Caco-2 (cell line): ENCODE measurements around the gene MAGI1. TPM values are rescaled to one million over a fixed set of nuclear protein-coding genes. Genes with fewer than 3 reads are reported as not detected.

Experiments
- BruUV-seq: library from RNA; stranded (reverse); fragments of 400-500 nt; replicated peaks from 2 replicates; lab custom pipeline; 2021; lab: Mats Ljungman, UMichigan
- CTCF ChIA-PET: fragments of 300-600 bp; sonication (Branson Sonifier 250); formaldehyde crosslinking; loops from one replicate; lab custom pipeline; 2022; ENCODE audit warnings: antibody characterized with exemption; lab: Charles Lee
- POLR2A ChIA-PET: fragments of 300-600 bp; sonication (Branson Sonifier 250); formaldehyde crosslinking; loops from one replicate; lab custom pipeline; 2022; ENCODE audit warnings: antibody characterized with exemption; lab: Charles Lee
- DNase-seq, 2 experiments: peaks; one replicate each; pipeline versions ENCODE4 v3.0.0 to v3.0.0-alpha.2; 2020 to 2022
- H3K27me3 ChIP-seq: replicated peaks from 2 replicates; pipeline ENCODE4 v1.6.0; 2011; ENCODE audit warnings: low read length; ENCODE audit not compliant: control insufficient read depth, insufficient read depth
- H3K36me3 ChIP-seq: 2 replicates; pipeline ENCODE4 v1.5.1; 2011; ENCODE audit warnings: low read length; ENCODE audit not compliant: control insufficient read depth, insufficient read depth
- H3K4me1 ChIP-seq: fragments of 250-450 bp; sonication (Bioruptor Pico); 2 replicates; pipeline ENCODE4 v1.5.1; 2020; ENCODE audit warnings: mild to moderate bottlenecking
- H3K4me3 ChIP-seq: 2 replicates; pipeline ENCODE4 v1.5.1; 2011; ENCODE audit warnings: low read depth, mild to moderate bottlenecking, control low read depth, low read length
- H3K9me3 ChIP-seq: fragments of 250-450 bp; sonication (Bioruptor Pico); 2 replicates; pipeline ENCODE4 v1.5.1; 2020; ENCODE audit warnings: mild to moderate bottlenecking, moderate library complexity
- H3K27ac Mint-ChIP-seq: one replicate; pipeline ENCODE4 v1.8.0; 2022; ENCODE audit warnings: mixed read lengths; ENCODE audit not compliant: unreplicated experiment
- H3K27me3 Mint-ChIP-seq: one replicate; pipeline ENCODE4 v1.8.0; 2022; ENCODE audit warnings: mixed read lengths; ENCODE audit not compliant: insufficient read depth, unreplicated experiment
- H3K36me3 Mint-ChIP-seq: one replicate; pipeline ENCODE4 v1.8.0; 2022; ENCODE audit warnings: mild to moderate bottlenecking, mixed read lengths; ENCODE audit not compliant: insufficient read depth, unreplicated experiment
- H3K4me1 Mint-ChIP-seq: one replicate; pipeline ENCODE4 v1.8.0; 2022; ENCODE audit warnings: low read depth, mixed read lengths; ENCODE audit not compliant: unreplicated experiment
- H3K4me3 Mint-ChIP-seq: one replicate; pipeline ENCODE4 v1.8.0; 2022; ENCODE audit warnings: mild to moderate bottlenecking, moderate library complexity, mixed read lengths; ENCODE audit not compliant: unreplicated experiment
- H3K9me3 Mint-ChIP-seq: one replicate; pipeline ENCODE4 v1.8.0; 2022; ENCODE audit warnings: mixed read lengths; ENCODE audit not compliant: unreplicated experiment
- CTCF ChIP-seq, 2 experiments: fragments of 200-600 bp in 1 of 2; IDR thresholded peaks; 1 replicate in 1 of 2; 2 replicates in 1 of 2; pipeline versions ENCODE4 v1.5.1 to v1.8.0; 2011 to 2022; ENCODE audit warnings: antibody characterized with exemption in 1 of 2, control low read depth in 1 of 2, inconsistent platforms in 1 of 2, low read depth in 1 of 2, low read length in 1 of 2, mild to moderate bottlenecking in 1 of 2, moderate library complexity in 1 of 2; ENCODE audit not compliant: insufficient read depth in 1 of 2, severe bottlenecking in 1 of 2, unreplicated experiment in 1 of 2
- intact Hi-C: fragments of 100-400 bp; cut with micrococcal nuclease; formaldehyde crosslinking; loops from one replicate; pipeline ENCODE4 v1.10.0; 2022; ENCODE audit not compliant: unreplicated experiment
- total RNA-seq: library from RNA; stranded (reverse); gene quantifications from 2 replicates; pipeline ENCODE4 v1.2.3, GENCODE V29; 2022

The MAGI1 gene
- total RNA-seq, 1 experiment from 2014 or later: 64.9 TPM

GRCh38 chr3:65936908-65937638 is 101.6 kb downstream of the MAGI1 start:
- intact Hi-C loops: no loop called here
- H3K4me3 Mint-ChIP-seq: no peak overlapping the region
- H3K27me3 Mint-ChIP-seq: no peaks in the 10 kb centered on the region
- no TSS peak for BruUV-seq
- peaks cover 19% of the 10 kb centered on the region for H3K4me1 Mint-ChIP-seq
- H3K27me3 ChIP-seq: no peaks in the 10 kb centered on the region
- no peak for DNase-seq
- no peaks in the 10 kb centered on the region for H3K9me3 Mint-ChIP-seq
- no peak overlapping the region for H3K4me3 ChIP-seq
- H3K36me3 ChIP-seq: no peaks in the 10 kb centered on the region
- ChIA-PET POLR2A (no interaction called here), CTCF (interaction anchor here (1.3 kb wide), 1 partner anchor 13 kb away, joined by 3 read pairs; no protein-coding TSS in a partner anchor)
- no peak for TF ChIP-seq CTCF (IDR thresholded peaks at IDR 0.05; ENCODE audit: insufficient read depth in 1 of 2, low read depth in 1 of 2, low read length in 1 of 2, severe bottlenecking in 1 of 2, unreplicated experiment in 1 of 2)
- H3K36me3 Mint-ChIP-seq: peaks cover 4% of the 10 kb centered on the region
- peaks cover 8% of the 10 kb centered on the region; the same call in 1 of the 2 replicates for H3K4me1 ChIP-seq
- no peak overlapping the region for H3K27ac Mint-ChIP-seq
- no peaks in the 10 kb centered on the region for H3K9me3 ChIP-seq

- no peak for TF ChIP-seq CTCF (IDR thresholded peaks at IDR 0.05; ENCODE audit: insufficient read depth in 1 of 2, low read depth in 1 of 2, low read length in 1 of 2, severe bottlenecking in 1 of 2, unreplicated experiment in 1 of 2)
- POLR2A ChIA-PET: no interaction called here
These were observed 103.0 kb downstream of the MAGI1 start for GRCh38 chr3:65935724-65936123.

GRCh38 chr3:65930648-65931047 is 108.1 kb downstream of the MAGI1 start:
- Histone ChIP-seq H3K4me3 (no peak overlapping the region), H3K4me1 (peaks cover 14% of the 10 kb centered on the region), H3K9me3 (no peaks in the 10 kb centered on the region), H3K27me3 (no peaks in the 10 kb centered on the region), H3K36me3 (no peaks in the 10 kb centered on the region)
- no peaks in the 10 kb centered on the region for H3K27me3 Mint-ChIP-seq
- intact Hi-C loops: no loop called here
- POLR2A ChIA-PET: no interaction called here
- H3K9me3 Mint-ChIP-seq: no peaks in the 10 kb centered on the region
- H3K4me1 Mint-ChIP-seq: peaks cover 32% of the 10 kb centered on the region
- no peak overlapping the region for H3K27ac Mint-ChIP-seq
- H3K36me3 Mint-ChIP-seq: peaks cover 4% of the 10 kb centered on the region
- no TSS peak for BruUV-seq
- TF ChIP-seq CTCF (IDR thresholded peaks at IDR 0.05; ENCODE audit: insufficient read depth in 1 of 2, low read depth in 1 of 2, low read length in 1 of 2, severe bottlenecking in 1 of 2, unreplicated experiment in 1 of 2): no peak
- CTCF ChIA-PET: no interaction called here
- H3K4me3 Mint-ChIP-seq: no peak overlapping the region
- no peak for DNase-seq

More at GRCh38 chr3:65935724-65936123, 103.0 kb downstream of the MAGI1 start:
- Mint-ChIP-seq H3K27ac (no peak overlapping the region), H3K27me3 (no peaks in the 10 kb centered on the region), H3K4me3 (no peak overlapping the region), H3K36me3 (peaks cover 4% of the 10 kb centered on the region), H3K9me3 (no peaks in the 10 kb centered on the region), H3K4me1 (peaks cover 24% of the 10 kb centered on the region)
- Histone ChIP-seq H3K4me3 (no peak overlapping the region), H3K27me3 (no peaks in the 10 kb centered on the region), H3K36me3 (no peaks in the 10 kb centered on the region), H3K4me1 (peaks cover 8% of the 10 kb centered on the region; the same call in 1 of the 2 replicates), H3K9me3 (no peaks in the 10 kb centered on the region)
- intact Hi-C loops: no loop called here
- CTCF ChIA-PET: interaction anchor here (1.3 kb wide), 1 partner anchor 15 kb away, joined by 3 read pairs; no protein-coding TSS in a partner anchor
- DNase-seq: no peak
- no TSS peak for BruUV-seq
